CD4-positive, alpha-beta T cell treated with Interleukin-17A for 1 hour (primary cell): Measurements from ENCODE around the gene SFTPA1.
"Not testable (repeated sequence)": the region's sequence is repeated elsewhere in the genome, so short reads cannot be mapped to it uniquely, and the experiment has no call there.

Source experiments
- DNase-seq: peaks from one replicate; pipeline ENCODE4 v3.0.0-alpha.2; 2020

The SFTPA1 gene

GRCh38 chr10:79611193-79611976 is 646 bp downstream of the SFTPA1 start:
- not testable (repeated sequence) for DNase-seq

DNA sequence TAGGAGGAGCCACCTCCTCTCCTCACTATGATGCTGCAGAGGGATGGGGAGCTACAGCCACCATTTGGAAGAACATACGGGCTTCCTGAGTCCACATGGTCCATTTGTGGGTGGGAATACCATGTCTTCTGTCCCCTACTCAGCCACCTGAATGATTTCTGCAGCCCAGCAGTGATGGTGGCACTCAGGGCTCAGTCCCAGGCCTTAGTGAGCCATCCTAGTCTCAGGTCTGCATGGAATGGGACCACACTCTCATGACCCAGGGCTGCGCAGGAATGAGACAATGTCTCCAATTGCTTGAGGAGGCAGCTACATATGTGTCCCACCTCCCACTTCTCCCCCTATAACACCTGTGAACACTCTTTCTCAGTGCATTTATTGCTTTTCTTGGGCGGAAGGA is 4.8 kb downstream of the SFTPA1 start:
- DNase-seq = no peak

DNA sequence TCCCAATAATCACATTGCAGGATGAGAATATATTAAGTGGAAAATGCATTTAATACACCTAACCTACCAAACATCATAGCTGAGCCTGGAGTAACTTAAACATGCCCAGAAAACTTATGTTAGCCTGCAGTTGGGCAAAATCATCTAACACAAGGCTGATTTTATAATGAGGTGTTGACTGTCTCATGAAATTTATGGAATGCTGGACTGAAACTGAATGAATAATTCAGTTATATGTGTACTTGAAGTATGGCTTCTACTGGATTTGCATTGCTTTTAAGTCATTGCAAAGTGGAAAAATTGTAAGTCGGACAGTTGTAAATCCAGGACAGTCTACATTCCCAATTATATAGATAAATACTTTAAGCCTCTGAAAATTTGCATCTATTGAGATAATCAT is 5.4 kb downstream of the SFTPA1 start:
- DNase-seq = no peak

DNA sequence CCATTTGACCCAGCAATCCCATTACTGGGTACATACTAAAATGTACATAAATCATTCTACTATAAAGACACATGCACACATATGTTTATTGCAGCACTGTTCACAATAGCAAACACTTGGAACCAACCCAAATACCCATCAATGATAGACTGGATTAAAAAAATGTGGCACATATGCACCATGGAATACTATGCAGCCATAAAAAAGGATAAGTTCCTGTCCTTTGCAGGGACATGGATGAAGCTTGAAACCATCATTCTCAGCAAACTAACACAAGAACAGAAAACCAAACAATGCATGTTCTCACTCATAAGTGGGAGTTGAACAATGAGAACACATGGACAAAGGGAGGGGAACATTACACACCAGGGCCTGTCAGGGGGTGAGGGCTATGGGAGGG is 12.9 kb downstream of the SFTPA1 start:
- DNase-seq = not testable (repeated sequence)

GRCh38 chr10:79627075-79627474 is 16.3 kb downstream of the SFTPA1 start:
- no peak for DNase-seq

- DNase-seq = no peak
These were observed 17.3 kb downstream of the SFTPA1 start for GRCh38 chr10:79628083-79628482.

DNA sequence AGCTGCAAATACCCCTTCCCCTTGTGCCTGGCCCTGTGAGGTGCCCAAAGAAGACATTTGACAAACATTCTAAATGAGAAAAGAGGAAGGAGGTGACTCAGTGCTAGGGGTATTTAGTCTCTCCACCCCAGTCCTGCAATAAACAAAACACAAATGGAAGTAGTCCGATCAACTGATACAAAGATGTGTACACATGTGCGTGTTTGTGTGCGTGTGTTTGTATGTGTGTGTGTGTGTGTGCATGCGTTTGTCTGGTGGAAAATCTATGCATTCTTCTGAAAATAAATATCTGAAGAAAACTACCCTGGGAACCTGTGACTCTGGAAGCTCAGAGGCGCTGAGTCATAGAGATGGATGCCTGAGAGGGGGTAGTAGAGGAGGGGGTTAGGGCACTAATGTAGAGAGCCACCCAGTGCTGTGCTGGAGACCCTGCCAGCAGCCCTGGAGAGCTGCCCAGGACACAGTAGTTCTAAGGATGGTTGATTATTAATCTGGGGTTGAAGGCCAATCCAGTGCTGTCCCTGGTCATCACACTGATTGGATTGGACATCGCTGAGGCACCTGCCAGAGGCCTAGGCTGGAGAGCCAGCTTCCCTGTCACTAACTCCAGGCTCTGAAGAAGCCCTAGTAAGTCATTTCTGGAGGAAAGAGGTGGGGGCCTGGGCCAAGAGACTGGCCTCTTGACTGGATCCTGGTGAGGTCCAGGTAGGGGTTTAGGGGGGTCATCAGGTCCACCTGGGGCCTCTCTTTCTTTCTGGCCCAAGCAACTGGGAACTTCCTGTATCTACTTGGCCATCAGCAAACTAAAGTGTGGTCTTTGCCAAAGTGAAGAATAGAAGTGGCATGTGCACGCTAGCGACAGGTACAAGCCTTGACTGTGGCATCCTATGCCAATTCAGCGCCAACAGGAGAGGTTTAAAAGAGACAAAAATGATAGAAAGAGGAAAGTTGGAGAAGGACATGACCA is 18.5 kb downstream of the SFTPA1 start:
- no peak for DNase-seq

GRCh38 chr10:79629955-79630327 is 19.2 kb downstream of the SFTPA1 start:
- DNase-seq = no peak

DNA sequence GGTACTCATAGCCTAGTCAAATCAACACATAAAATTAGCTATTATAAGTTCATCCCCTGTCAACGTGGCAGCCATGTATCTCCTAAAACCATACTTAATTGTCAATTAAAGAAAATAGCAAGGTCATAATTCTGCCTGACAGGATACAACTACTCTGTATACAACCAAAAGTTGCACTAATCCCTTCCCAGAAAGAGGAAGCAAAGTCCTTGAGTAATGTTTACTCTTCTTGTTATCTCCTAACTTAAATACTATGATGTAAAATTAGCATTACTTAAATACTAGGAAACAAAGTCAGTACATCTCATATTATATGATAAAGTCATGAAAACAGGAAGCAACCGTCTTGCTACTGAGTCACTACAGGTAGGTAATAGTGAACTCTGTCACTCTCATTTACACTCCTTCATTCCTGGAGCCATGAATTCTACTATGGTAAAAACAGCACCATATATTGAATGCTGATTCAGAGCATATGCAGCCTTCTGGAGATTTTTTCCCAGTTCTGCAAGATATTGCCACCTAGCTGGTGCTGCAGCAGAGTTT is 26.0 kb downstream of the SFTPA1 start:
- DNase-seq = not testable (repeated sequence)

DNA sequence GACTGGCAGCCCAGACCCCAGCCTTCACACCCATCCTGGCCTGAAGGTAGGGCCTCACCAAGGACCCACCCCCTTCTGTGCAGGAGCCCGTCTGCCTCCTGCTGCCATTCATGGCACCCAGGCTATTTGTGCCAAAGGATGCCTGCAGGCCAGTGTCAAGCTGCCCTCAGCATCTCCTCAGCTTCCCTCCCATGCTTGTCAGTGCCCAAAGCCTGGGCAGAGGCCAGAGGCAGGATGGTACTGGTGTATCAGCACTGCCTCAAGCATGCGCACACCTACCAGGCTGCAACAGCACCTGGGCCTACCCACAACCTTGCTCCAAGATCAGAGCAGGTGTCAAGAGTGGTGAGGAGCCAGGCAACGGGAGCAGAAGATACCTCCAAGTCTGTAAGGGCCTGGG is 27.6 kb downstream of the SFTPA1 start:
- no peak for DNase-seq

- not testable (repeated sequence) for DNase-seq
These were observed 42.0 kb downstream of the SFTPA1 start for GRCh38 chr10:79652695-79653094.

- DNase-seq = not testable (repeated sequence)
These were observed 52.5 kb downstream of the SFTPA1 start for GRCh38 chr10:79663287-79663686.

DNA sequence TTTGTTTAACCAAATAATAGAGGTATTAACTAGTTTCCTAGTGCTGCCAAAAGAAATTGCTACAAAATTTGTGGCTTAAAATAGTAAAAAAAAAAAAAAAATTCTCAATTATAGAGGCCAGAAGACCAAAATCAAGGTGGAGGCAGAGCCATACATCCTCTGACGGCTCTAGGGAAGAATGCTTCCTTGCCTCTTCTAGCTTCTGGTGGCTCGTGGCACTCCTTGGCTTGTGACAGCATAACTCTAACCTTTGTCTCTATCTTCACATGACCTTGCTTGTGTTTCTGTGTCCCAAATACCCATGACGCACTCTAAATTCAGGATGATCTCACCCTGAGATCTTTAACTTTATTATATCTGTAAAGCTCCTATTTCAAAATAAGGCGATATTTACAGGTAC is 53.9 kb downstream of the SFTPA1 start:
- not testable (repeated sequence) for DNase-seq
